ENCODE data around the gene AJAP1.
"Not testable (repeated sequence)": the region's sequence is repeated elsewhere in the genome, so short reads cannot be mapped to it uniquely, and the experiment has no call there.

AJAP1 gene

DNA sequence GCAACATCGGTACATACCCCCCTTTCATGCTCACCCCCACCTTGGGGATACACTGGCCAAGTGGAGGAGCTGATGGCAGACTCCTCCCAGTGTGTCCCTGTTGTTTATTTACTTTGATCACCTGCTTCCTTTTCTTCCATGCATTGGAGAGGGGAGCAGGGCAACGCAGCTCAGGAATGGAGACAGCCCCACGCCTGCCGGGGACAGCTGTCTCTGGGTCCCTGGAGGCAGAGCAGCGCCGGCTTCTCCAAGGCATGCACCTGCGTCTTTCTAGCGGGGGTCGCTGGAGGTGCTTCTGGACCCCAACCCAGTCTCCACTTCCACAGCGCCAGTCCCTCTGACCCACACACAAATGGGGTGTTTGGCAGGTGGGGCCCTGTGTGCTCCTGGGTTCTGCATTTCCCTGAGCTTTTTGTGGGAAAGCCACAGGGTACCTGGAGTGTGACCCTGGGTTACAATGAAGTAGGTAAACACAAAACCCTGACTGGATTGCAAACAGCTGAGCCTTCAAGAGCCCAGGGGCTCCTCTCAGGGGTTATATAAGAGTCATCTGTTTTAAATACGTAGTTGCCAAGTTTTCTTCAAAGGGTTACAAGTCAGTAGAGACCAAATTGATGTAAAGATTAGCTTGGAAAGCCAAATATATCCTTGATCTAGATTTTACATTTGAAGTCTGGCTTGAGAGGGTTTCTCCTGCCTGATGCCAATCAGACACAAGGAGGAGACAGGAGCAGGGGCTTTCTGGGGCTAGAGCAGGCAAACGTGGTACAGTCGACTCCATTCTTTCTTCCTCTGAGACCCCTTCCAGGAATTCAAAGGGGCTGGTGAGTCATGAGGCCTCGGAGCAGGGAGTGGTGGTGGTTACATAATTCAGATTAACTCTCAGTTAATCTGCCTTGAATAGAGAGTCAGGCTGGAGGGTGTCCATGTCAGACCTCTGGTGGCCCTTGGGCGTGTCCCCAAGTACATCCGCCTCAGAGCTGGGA is 4.5 kb downstream of the AJAP1 start:
- DNase-seq, result no peak

DNA sequence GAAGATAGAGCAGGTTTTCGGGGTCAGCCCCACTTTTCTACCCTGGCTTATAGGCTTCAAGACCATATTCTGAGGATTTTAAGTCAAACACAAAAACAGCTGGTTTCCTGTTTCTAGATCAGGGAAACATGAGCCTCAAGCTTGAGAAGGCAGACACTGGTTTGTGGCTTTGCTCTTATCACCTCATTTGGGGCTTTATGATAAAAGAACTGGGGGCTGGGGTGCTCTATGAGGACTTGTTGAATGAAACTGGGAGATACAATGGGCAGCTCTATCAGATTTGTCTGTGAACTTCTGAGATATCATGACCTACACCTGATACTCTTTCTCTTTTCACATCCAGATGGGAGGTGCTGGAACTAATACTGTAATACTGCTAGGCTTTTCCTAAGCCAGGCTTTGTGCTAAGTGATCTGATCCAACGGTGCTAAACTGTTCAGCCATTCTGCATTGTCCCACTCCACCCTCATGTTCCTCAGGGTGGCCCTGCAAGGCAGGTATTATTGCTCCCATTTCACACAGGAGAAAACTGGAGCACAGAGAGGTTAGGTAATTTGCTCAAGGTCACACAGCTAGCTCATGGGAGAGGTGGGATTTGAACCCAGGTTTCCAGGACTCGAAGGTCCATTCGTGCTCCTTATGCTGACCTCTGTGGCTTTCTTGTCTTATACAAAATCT is 6.6 kb downstream of the AJAP1 start:
- DNase-seq, result no peak

DNA sequence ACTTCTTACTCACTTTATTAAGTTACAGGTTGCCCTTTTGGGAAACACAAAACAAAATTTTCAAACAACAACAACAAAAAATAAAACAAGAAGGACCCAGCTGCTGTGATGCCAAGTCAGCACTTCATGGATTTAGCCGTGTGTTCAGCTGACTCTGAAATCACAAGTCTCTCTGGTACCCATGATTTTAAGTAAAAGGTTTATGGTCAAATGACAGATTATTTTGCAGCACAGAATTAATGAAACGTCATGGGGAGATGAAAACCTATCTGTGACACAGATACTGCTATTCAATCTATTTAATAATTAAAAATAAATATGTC is 7.1 kb downstream of the AJAP1 start:
- no peak for DNase-seq

DNA sequence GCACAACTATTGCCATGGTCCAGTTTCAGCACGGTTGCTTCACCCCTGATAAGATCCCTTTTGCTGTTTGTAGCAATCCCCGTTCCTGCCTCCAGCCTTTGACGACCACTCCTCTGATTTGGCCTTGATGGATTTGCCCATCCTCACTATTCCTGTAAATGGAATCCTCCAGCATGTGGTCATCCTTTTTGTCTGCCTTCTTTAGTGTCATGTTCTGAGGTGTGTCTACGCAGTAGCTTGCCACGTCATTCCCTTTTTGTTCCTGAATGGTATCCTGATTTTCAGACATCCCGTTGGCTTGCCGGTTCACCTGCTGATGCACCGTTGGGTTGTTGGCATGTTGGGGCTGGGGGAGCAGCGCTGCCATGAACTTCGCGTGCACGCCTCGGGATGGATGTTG is 7.8 kb downstream of the AJAP1 start:
- no peak for DNase-seq

DNA sequence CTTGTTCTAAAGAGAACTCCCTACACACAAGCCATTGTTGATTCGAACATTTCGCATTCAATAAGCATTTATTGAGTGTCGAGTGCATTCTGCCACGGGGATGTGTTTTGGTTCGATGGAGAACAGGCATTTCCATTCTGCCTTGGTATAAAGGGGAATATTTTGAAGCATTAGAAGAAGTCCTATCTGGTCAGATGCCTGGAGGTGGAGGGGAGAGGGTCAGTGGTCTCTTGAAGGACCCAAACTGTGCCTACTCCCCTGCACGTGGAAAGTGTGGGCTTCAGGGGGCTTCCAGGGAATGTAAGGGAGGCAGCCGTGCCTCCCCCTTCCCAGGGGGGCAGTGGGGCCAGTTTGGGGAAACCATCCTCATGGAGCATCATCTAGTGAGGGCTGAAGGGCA is 8.3 kb downstream of the AJAP1 start:
- DNase-seq, result no peak

DNA sequence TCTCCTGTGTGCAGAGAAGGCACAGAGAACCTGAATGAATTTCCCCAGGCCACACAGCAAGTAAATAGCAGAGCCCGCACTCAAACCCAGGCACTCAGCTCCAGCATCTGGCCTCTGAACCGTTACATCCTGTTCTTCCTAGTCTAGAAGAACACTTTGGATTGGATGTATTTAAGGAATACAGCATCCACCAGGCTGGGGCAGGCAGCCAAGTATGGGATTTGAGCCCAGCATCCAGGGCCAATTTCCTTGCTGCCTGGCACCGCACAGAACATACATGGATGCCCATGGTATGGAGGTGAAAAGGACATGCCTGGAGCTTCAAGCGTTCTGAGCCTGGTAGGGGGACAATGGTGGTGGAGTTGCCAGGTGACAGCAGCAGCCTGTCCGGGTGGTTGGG is 9.7 kb downstream of the AJAP1 start:
- no peak for DNase-seq

DNA sequence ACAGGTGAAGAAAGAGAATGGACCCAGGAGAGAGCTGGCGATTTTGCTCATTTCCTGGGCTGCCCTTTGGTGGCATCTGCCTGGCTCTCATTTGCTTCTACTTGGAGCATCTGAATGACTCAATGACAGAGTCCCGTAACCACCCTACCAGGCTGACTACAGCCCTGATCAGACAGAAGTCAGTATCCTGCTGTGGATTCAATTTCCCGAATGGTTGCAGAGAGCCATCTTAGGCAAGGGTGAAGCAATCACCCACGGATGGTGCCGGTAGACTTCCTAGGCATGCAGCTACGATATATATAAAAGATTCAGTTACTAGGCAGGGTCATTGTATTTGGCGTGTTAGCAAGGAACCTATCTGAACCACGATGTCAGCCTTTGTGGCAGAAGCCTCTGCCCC is 10.2 kb downstream of the AJAP1 start:
- DNase-seq, result no peak

DNA sequence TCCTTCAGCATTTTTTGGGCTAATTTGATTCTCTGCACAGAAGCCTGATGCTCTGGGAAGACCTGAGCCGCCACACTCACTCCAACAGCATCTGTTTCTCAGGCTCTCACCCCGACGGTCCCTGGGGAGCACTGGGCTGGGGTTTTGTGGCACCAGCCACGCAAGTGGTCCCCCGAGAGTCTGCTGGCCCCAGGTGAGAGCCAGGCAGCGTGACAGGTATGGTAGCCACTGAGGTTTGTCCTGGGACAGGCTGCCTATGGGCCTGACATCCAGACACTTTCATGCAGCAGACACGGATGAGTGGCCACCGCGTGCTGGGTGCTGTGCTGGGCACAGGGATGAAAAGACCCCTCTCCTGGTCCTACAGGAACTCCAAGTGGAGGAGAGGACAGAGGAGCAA is 11.0 kb downstream of the AJAP1 start:
- DNase-seq, result no peak

DNA sequence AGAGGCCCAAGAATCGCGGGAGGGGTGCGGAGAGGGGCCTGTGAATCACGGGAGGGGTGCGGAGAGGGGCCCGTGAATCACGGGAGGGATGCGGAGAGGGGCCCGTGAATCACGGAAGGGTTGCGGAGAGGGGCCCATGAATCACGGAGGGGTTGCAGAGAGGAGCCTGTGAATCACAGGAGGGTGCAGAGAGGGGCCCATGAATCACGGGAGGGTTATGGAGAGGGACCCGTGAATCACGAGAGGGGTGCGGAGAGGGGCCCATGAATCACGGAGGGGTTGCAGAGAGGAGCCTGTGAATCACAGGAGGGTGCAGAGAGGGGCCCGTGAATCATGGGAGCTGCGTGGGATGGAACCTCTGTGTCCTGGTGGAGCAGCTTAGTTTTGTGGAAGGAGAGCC is 12.3 kb downstream of the AJAP1 start:
- DNase-seq, result not testable (repeated sequence)

DNA sequence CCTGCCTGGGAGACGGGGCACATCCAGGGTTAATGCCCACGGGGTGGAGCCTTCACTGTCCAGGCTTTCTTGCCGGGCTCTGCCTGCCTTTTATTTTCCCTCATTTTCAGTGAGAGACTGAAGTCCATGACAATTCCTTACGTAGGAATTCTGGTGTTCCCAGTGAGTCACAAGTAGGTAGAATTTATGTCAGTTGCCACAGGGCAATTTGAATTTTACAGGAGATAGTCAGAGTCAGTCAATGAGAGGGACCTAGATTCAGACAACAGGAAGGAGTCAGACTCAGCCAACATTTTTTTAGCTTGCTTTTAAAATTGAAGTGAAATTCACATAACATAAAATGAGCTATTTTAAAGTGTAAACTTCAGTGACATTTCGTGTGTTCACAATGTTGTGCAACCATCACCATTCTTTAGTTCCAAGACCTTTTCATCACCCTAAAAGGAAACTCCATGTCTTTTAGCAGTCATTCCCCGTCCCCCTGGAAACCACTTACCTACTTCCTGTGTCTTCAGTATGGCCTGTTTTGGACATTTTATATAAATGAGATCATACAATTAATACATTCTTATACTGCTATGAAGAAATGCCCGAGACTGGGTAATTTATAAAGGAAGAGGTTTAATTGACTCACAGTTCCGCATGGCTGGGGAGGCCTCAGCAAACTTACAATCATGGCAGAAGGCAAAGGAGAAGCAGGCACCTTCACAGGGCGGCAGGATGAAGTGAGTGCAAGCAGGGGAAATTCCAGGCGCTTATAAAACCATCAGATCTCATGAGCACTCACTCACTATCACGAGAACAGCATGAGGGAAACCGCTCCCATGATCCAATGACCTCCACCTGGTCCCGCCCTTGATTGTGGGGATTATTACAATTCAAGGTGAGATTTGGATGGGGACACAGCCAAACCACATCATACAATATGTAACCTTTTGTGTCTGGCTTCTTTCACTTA is 14.6 kb downstream of the AJAP1 start:
- DNase-seq, result no peak

DNA sequence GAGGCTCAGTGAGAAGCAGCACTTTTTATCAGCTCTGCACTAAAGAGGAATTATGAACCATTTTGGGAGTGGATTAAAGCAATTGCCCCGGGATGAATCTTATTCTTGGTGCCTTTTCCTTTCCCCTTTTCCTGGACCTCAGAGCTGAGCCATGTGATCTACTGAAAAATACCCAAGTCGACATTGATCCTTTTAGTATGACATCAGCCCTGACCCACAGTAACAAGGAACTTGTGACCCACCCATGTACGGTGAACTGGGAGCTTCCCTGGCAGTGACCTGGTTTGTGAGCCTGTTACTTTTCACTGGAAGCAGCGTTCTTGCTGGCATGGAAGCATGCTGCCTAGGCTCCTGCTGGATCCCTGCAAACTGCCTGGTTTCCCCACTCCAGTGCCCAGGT is 15.9 kb downstream of the AJAP1 start:
- DNase-seq, result no peak

DNA sequence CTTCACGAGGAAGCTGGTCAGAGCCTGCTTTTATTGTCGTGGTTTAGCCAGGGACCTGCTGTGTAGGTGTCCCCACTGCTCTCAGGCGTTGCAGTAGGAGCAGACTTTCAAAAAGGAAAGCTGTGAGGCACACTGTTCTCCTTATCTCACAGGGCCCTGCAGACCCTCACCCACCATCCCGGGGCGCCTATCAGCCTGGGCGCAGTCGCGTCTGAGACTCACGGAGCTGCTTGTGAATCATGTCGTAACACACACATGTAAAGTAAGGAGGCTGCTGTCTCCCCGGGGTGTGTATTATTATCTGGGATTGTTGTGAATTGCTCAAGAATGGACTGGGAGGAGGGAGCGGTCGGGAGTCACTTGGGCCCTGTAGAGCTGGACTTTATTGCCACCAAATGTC is 17.4 kb downstream of the AJAP1 start:
- no peak for DNase-seq

DNA sequence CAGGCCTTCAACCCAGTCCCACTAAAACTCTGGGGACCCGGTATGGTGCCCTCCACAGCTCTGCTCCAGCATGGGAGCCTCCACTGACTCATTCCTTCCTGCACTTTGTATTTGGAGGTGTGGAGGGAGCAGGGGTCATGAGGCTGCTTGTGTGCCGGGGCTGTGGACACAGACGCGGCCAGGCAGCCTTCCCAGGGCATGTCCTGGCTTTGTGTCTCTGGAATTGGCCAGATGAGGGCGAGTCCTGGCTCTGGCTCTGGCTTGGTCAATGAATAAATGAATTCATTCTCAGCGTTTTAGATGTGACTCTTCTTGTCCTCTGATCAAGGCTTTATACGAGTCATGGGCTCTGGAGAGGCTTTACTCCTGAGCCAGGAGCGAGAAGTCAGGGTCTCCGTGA is 19.1 kb downstream of the AJAP1 start:
- no peak for DNase-seq

DNA sequence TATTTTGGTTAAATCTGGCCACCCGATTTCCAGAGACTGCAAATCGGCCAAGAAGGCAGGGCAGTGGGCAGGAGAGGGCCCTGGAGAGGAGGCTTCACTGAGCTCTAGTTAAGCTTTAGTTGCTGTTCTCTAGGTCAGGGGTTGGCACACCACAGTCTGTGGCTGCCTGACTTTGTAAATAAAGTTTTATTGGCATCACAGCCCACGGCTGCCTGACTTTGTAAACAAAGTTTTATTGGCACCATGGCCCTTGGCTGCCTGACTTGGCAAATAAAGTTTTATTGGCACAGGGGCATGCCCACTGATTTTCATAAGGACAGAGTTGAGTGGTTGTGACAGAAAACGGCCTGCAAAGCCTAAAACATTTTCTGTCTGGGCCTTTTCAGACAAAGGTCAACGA is 19.7 kb downstream of the AJAP1 start:
- no peak for DNase-seq

DNA sequence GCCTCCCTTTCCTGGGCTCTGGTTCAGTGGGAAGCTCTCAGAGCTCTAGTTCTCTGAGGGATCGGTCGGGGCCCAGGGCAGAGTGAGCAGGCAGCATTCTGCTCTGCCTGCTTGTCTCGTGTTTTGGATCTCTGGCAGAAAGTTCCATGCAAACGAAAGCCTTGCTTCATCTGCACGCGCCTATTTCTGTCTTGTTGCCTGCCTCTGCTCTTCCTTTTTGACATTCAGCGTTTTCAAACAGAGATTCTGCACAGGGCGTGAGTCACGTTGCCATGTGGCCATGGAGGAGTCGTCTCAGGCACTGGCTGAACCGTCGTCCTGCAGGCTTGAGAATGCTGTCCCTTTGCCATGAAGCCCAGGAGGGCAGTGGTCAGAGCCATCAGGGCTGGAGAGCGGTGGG is 20.3 kb downstream of the AJAP1 start:
- DNase-seq, result no peak

DNA sequence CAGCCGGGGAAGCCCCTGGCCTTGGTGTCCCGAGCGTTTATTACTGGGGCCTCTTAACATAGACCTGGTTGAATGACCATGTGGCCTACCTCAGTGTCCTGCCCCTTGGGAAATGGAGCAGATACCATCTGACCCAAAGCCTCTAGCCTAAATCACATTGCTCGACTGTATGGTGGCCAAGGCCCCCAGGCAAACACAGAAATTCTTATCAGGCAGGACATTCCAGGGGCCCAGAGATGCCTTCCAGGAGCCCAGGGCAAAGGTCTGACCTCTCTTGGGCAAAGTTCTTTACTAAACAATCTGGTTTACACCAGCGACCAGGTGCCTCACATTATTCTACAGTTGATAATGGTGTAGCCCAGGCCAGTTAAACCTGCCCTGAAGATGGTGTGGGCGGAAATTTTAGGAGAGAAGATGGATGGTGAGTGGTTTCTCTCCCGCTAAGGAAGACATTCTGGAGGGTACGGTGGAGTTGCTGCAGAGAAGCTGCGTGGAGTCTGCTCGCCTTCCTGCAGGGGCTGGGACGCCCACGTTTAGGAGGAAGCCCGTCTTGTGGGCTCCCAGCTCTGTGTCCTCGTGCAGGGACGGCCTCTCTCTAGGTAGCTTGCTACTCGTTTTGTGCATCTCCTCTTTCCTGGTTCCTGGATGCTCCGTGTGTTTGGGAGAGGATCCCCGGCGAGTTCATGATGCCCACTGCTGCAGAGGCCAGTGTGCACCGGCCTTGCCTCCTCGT is 21.2 kb downstream of the AJAP1 start:
- no peak for DNase-seq

DNA sequence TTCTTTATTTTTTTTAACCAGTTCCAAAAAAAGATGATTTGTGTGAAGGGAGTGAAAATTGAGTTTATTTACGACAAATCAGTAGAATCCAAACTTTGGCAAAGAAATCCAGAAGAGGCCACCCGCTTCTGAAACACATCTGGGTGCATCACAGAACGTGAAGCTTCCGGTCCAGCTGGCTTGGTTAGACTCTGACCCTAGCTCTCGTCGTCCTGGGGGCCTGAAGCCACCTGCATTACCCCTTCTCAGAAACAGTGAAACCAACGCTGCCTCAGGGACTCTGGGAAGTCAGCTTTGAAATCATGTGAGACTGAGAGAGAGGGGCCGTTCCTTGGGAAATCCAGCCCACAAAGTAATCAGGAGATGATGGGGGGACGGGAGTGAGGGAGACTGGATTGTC is 21.8 kb downstream of the AJAP1 start:
- DNase-seq, result no peak

DNA sequence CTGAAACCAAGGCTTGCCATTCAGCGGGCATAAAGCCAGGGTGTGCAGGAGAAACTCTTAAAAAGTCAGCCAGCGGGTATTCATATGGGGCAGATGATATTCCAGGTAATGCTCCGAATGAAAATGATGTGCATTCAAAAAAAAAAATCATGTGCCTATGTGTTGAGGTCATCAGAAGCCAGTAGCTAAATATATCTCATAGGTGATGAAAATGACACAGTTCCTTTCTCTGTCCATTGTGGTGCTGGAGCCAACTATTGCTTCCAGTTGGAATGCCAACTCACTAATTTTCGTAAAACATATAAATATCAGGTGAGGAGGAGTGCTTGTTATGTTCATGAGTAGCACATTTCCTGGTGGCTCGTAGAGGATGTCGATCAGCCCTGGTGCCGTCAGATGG is 23.2 kb downstream of the AJAP1 start:
- no peak for DNase-seq

DNA sequence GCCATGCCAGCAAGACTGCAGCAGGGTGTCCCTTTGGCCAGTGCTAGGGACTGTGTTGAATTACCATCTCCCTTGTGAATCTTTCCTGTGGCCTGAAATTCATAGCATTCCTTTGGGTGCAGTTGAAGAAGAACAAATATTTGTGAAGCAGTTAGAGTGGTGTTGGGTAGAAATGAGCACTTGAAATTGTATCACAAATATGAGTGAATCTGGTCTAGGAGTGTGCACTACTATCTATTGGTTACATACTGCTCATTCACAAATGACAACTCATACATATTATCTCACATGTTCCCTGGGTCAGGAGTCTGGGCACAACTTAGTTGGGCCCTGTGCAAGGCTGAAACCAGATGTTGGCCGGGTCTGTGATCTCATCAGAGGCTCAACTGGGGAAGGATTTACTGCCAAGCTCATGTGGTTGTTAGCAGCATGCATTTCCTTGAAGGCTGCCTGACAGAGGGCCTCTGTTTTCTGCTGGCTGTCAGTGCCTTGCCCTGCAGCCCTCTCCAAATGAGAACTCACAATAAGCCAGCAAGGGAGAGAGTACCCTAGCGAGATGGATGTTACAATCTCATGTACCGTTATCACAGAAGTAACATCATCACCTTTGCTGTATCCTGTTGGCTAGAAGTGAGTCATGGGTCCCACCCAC is 23.8 kb downstream of the AJAP1 start:
- no peak for DNase-seq

DNA sequence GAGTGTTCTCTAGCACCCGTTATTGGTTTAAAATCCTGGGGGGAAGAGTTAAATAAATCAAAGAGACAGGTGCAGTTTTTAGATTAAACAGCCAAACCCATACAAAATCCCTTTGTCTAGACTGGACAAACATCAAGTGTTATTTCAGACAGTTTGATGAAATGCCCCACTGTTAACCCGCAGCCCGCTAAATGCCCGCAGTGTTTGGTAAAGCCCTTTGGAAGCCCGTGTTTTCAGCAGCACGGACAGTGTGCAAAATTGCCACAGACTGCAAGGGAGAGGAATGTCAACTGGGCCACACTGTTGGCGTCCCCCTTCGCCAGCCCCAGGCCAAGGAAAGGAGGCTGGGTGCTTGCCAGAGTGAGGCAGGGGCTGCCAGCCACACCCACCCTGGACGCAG is 26.6 kb downstream of the AJAP1 start:
- no peak for DNase-seq

DNA sequence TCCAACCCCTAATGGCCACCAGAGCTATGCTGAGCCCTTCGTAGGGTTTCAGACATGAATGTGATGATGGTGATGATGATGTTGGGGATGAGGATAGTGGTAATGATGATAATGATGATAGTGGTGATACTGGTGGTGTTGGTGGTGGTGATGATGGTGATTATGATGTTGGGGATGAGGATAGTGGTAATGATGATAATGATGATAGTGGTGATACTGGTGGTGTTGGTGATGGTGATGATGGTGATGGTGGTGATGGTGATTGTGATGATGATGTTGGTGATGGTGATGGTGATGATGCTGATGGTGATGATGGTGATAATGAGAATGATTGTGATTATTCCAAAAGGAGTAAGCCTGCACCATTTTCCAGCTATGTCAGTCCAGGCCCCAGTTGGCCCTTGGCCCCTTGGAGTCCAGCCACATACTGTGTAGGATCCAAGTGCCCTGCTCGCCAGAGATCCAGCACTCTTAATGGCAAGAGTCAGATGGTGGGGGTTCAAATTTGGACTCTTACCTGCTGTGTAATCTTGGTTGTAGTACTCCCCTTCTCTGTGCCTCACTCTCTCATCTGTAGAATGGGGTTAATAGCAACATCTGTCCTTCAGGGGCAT is 28.3 kb downstream of the AJAP1 start:
- DNase-seq, result no peak

DNA sequence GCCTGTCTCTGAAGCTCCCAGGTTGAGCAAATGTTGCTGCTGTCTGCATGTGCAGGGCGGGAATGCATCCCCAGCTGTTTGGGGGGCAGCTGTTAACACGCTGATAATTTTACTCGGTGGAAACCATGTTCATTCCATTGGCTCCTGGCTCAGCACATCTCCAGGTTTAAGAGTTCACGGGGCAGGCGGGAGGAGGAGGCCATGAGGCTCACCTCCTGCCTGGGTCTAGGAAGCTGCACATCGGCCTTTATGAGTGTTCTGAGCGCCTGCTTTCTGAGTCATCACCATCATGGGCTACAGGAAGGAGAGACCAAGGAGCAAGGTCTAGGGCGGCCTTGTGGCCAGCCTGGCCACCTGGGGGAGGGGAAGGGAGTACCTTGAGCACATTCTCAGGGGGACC is 29.7 kb downstream of the AJAP1 start:
- DNase-seq, result no peak
